Measurements from ENCODE around the gene ALG13.
"Not testable (repeated sequence)": the region's sequence is repeated elsewhere in the genome, so short reads cannot be mapped to it uniquely, and the experiment has no call there.

Gene ALG13

DNA sequence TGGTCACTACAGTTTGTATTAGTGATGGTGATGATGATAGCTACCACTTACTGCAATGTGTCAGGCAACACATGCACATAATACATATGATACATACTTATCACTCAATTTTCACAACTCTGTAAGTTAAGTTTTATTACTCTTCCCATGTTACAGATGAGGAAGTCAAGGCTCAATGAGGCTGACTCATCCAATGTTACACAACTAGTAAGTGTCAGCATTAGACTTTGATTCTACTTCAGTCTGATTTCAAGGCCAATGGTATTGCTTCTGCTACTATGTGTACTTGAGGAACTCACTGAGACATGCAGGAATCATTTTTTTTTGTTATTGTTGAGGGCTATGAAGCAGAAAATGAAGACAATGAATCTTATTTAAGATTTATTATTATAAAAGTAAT is 98.6 kb downstream of the ALG13 start:
- TF ChIP-seq, protein P1, sequence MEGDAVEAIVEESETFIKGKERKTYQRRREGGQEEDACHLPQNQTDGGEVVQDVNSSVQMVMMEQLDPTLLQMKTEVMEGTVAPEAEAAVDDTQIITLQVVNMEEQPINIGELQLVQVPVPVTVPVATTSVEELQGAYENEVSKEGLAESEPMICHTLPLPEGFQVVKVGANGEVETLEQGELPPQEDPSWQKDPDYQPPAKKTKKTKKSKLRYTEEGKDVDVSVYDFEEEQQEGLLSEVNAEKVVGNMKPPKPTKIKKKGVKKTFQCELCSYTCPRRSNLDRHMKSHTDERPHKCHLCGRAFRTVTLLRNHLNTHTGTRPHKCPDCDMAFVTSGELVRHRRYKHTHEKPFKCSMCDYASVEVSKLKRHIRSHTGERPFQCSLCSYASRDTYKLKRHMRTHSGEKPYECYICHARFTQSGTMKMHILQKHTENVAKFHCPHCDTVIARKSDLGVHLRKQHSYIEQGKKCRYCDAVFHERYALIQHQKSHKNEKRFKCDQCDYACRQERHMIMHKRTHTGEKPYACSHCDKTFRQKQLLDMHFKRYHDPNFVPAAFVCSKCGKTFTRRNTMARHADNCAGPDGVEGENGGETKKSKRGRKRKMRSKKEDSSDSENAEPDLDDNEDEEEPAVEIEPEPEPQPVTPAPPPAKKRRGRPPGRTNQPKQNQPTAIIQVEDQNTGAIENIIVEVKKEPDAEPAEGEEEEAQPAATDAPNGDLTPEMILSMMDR (IDR thresholded peaks at IDR 0.05; ENCODE audit: control extremely low read depth, extremely low read depth, low read depth, missing control alignments), result no peak
- ChIA-PET POLR2A (no interaction called here), CTCF (no interaction called here)
- DNase-seq (ENCODE audit: extremely low spot score), result no peak

DNA sequence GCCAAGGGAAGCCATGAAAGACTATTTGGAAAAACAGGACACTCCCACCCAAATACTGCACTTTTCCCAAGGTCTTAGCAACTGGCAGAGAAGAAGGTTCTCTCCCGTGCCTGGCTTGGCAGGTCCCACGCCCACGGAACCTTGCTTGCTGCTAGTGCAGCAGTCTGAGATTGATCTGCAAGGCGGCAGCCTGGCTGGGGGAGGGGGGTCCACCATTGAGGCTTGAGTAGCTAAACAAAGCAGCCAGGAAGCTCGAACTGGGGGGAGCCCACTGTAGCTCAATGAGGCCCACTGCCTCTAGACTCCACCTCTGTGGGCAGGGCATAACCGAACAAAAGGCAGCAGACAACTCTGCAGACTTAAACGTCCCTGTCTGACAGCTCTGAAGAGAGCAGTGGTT is 103.7 kb downstream of the ALG13 start:
- ChIA-PET CTCF (no interaction called here), POLR2A (no interaction called here)
- no peak for DNase-seq (ENCODE audit: extremely low spot score)
- TF ChIP-seq, protein P1 (IDR thresholded peaks at IDR 0.05; ENCODE audit: control extremely low read depth, extremely low read depth, low read depth, missing control alignments), result no peak

DNA sequence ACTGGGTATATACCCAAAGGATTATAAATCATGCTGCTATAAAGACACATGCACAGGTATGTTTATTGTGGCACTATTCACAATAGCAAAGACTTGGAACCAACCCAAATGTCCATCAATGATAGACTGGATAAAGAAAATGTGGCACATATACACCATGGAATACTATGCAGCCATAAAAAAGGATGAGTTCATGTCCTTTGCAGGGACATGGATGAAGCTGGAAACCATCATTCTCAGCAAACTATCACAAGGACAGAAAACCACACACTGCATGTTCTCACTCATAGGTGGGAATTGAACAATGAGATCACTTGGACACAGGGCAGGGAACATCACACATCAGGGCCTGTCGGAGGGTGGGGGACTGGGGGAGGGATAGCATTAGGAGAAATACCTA is 109.1 kb downstream of the ALG13 start:
- CTCF ChIA-PET; DNase-seq (ENCODE audit: extremely low spot score); POLR2A ChIA-PET: not testable (repeated sequence)
